ENCODE measurements around the gene NME4.
"Not testable (repeated sequence)": the region's sequence is repeated elsewhere in the genome, so short reads cannot be mapped to it uniquely, and the experiment has no call there.

The NME4 gene

GRCh38 chr16:377419-377951, 19.5 kb upstream of the NME4 start:
- TF ChIP-seq EGR2 (tag by site-specific recombination; IDR thresholded peaks at IDR 0.05; ENCODE audit: low read depth) = 0 out of 2 replicates have a peak, but pooled peaks have one; percentile 3
- no peak for TF ChIP-seq ZNF571 (tag by site-specific recombination; IDR thresholded peaks at IDR 0.05)
- peak; percentile 52; the same call in 1 of the 2 replicates for TF ChIP-seq ZNF600 (tag by site-specific recombination; IDR thresholded peaks at IDR 0.05)
- no peak for TF ChIP-seq YY1 (tag by site-specific recombination; IDR thresholded peaks at IDR 0.05)
- TF ChIP-seq HOXC10 (CRISPR knock-in tag; IDR thresholded peaks at IDR 0.05) = no peak
- TF ChIP-seq ZNF169 (tag by site-specific recombination; IDR thresholded peaks at IDR 0.05) = no peak
- no peak for TF ChIP-seq ZNF416 (tag by site-specific recombination; IDR thresholded peaks at IDR 0.05)
- no peak for TF ChIP-seq GLI2 (tag by site-specific recombination; IDR thresholded peaks at IDR 0.05; ENCODE audit: borderline replicate concordance, low read depth)
- no peak for TF ChIP-seq ZNF777 (tag by site-specific recombination; IDR thresholded peaks at IDR 0.05; ENCODE audit: borderline replicate concordance)
- TF ChIP-seq ZBTB7A (tag by site-specific recombination; IDR thresholded peaks at IDR 0.05; ENCODE audit: low read depth) = no peak
- no peaks in the 10 kb centered on the region for H3K4me1 ChIP-seq (ENCODE audit: control insufficient read depth, insufficient read depth, low read length)
- ChIA-PET CTCF (no interaction called here), POLR2A (interaction anchor here (0.6 kb wide), 1 partner anchor 704 kb away, joined by 4 read pairs; no protein-coding TSS in a partner anchor)
- peaks cover 0 to 47% of the 10 kb centered on the region in 2 experiments; a peak in 1 of 3 replicates for H3K36me3 ChIP-seq (ENCODE audit: control insufficient read depth in 2 of 2, insufficient read depth in 1 of 2, low read length in 2 of 2)
- H3K9me3 ChIP-seq (ENCODE audit: control insufficient read depth, insufficient read depth, low read depth, low read length) = no peaks in the 10 kb centered on the region
- no peak overlapping the region for H3K27ac ChIP-seq (ENCODE audit: extremely low read depth, low read depth, low read length)
- no peak overlapping the region for H3K4me3 ChIP-seq (ENCODE audit: low read depth, low read length)

GRCh38 chr16:378113-378820, 18.7 kb upstream of the NME4 start:
- peak; percentile 47; the same call in 1 of the 2 replicates for TF ChIP-seq HIC1 (tag by site-specific recombination; IDR thresholded peaks at IDR 0.05)
- peak; percentile 60; the same call in 1 of the 2 replicates for TF ChIP-seq EGR2 (tag by site-specific recombination; IDR thresholded peaks at IDR 0.05; ENCODE audit: low read depth)
- peak; percentile 59 for TF ChIP-seq ZFHX2 (tag by site-specific recombination; conservative IDR thresholded peaks at IDR 0.05)
- CTCF ChIA-PET = interaction anchor here (1.0 kb wide), 1 partner anchor 8 kb away, joined by 3 read pairs; the partner anchor contains the start of gene MRPL28
- H3K4me3 ChIP-seq (ENCODE audit: low read depth, low read length); H3K4me1 ChIP-seq (ENCODE audit: control insufficient read depth, insufficient read depth, low read length); POLR2A ChIA-PET; H3K27ac ChIP-seq (ENCODE audit: extremely low read depth, low read depth, low read length); H3K9me3 ChIP-seq (ENCODE audit: control insufficient read depth, insufficient read depth, low read depth, low read length): not testable (repeated sequence)
- peaks cover 0 to 40% of the 10 kb centered on the region in 2 experiments; a peak in 1 of 3 replicates for H3K36me3 ChIP-seq (ENCODE audit: control insufficient read depth in 2 of 2, insufficient read depth in 1 of 2, low read length in 2 of 2)

DNA sequence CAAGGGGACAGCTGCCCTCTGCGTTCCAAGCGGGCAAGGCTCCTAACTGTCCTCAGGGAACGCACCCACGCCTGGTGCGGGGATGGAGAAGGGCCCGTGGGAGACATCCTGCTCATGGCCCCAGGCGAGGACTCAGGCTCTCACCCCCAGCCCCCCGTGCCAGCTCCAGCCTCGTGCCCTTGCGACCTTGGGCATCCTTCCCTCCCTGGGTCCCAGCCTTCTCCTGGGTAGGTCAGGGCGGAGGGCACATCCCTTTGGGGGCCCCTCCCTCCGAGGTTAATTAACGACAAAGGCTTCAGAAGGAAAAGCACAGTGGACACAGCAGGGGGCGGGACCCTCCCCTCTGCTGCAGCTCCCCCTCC, 18.2 kb upstream of the NME4 start:
- Histone ChIP-seq H3K9me3 (ENCODE audit: control insufficient read depth, insufficient read depth, low read depth, low read length) (no peaks in the 10 kb centered on the region), H3K27ac (ENCODE audit: extremely low read depth, low read depth, low read length) (no peak overlapping the region), H3K36me3 (ENCODE audit: control insufficient read depth in 2 of 2, insufficient read depth in 1 of 2, low read length in 2 of 2) (peaks cover 0 to 34% of the 10 kb centered on the region in 2 experiments; a peak in 1 of 3 replicates), H3K4me1 (ENCODE audit: control insufficient read depth, insufficient read depth, low read length) (no peaks in the 10 kb centered on the region), H3K4me3 (ENCODE audit: low read depth, low read length) (no peak overlapping the region)
- TF ChIP-seq ZNF677 (tag by site-specific recombination; IDR thresholded peaks at IDR 0.05) (no peak), ZNF239 (tag by site-specific recombination; IDR thresholded peaks at IDR 0.05) (no peak), ZFHX2 (tag by site-specific recombination; conservative IDR thresholded peaks at IDR 0.05) (0 out of 2 replicates have a peak, but pooled peaks have one; percentile 29), ZNF211 (tag by site-specific recombination; IDR thresholded peaks at IDR 0.05; ENCODE audit: low read depth) (no peak), HIC1 (tag by site-specific recombination; IDR thresholded peaks at IDR 0.05) (peak; percentile 27; the same call in 1 of the 2 replicates), ZNF548 (tag by site-specific recombination; IDR thresholded peaks at IDR 0.05) (no peak), KLF7 (tag by site-specific recombination; IDR thresholded peaks at IDR 0.05; ENCODE audit: borderline replicate concordance) (no peak)
- ChIA-PET CTCF (interaction anchor here (1.0 kb wide), 1 partner anchor 8 kb away, joined by 3 read pairs; the partner anchor contains the start of gene MRPL28), POLR2A (no interaction called here)
